Activated T-cell treated with anti-CD3 and anti-CD28 coated beads, Interleukin-2, amount 50 U/mL, for 72 hours (primary cell): ENCODE measurements around the gene SLC27A2. TPM values are rescaled to one million over a fixed set of nuclear protein-coding genes. Genes with fewer than 3 reads are reported as not detected.
A peak's percentile ranks its signal among the peaks of the same experiment; 100 is the strongest.

Experiments
- ATAC-seq, 2 donors: fragments of 150-1000 bp; cut with Tn5 transposase; replicated peaks in 1 of 2; 2 replicates each; pipeline ENCODE4 v1.10.0; 2021; ENCODE audit warnings: moderate library complexity in 2 of 2, mild to moderate bottlenecking in 1 of 2
- DNase-seq, 2 donors: peaks; one replicate each; pipeline ENCODE4 v3.0.0; 2021 to 2022; ENCODE audit warnings: mixed read lengths in 1 of 2
- H3K27ac Mint-ChIP-seq: one replicate; pipeline ENCODE4 v1.8.0; 2022; ENCODE audit warnings: mild to moderate bottlenecking, moderate library complexity, mixed read lengths
- H3K27me3 Mint-ChIP-seq: one replicate; pipeline ENCODE4 v1.8.0; 2022; ENCODE audit warnings: low read depth, mixed read lengths
- H3K36me3 Mint-ChIP-seq, 2 donors: one replicate each; pipeline ENCODE4 v1.8.0; 2022; ENCODE audit warnings: mixed read lengths in 2 of 2, mild to moderate bottlenecking in 1 of 2; ENCODE audit not compliant: insufficient read depth in 2 of 2
- H3K4me1 Mint-ChIP-seq: one replicate; pipeline ENCODE4 v1.8.0; 2022; ENCODE audit warnings: low read depth, mixed read lengths
- H3K4me3 Mint-ChIP-seq, 2 donors: one replicate each; pipeline ENCODE4 v1.8.0; 2022; ENCODE audit warnings: mild to moderate bottlenecking in 2 of 2, mixed read lengths in 2 of 2, moderate library complexity in 2 of 2
- H3K9me3 Mint-ChIP-seq, 2 donors: one replicate each; pipeline ENCODE4 v1.8.0; 2022; ENCODE audit warnings: mixed read lengths in 2 of 2
- total RNA-seq, 2 donors: library from RNA; stranded (reverse); gene quantifications; one replicate each; pipeline ENCODE4 v1.2.3, GENCODE V29; 2022

SLC27A2 gene
- total RNA-seq, 2 donors from 2014 or later: 27.6 to 33.5 TPM

GRCh38 chr15:50256188-50257041 lies 74.4 kb downstream of the SLC27A2 start:
- DNase-seq (no peak), ATAC-seq (no peak)
- Mint-ChIP-seq H3K27me3 (no peaks in the 10 kb centered on the region), H3K36me3 (peaks cover 0 to 2% of the 10 kb centered on the region in 2 donors), H3K27ac (no peak overlapping the region), H3K4me3 (no peak overlapping the region), H3K9me3 (peaks cover 0 to 2% of the 10 kb centered on the region in 2 donors), H3K4me1 (peaks cover 49% of the 10 kb centered on the region)

- Mint-ChIP-seq H3K27me3 (no peaks in the 10 kb centered on the region), H3K4me3 (no peak overlapping the region), H3K9me3 (peaks cover 0 to 2% of the 10 kb centered on the region in 2 donors), H3K36me3 (peaks cover 0 to 2% of the 10 kb centered on the region in 2 donors), H3K4me1 (peaks cover 53% of the 10 kb centered on the region), H3K27ac (no peak overlapping the region)
- DNase-seq (no peak), ATAC-seq (no peak)
Observed at GRCh38 chr15:50257332-50257731, 75.3 kb downstream of the SLC27A2 start.

GRCh38 chr15:50257924-50258323 lies 75.9 kb downstream of the SLC27A2 start:
- ATAC-seq: no peak
- Mint-ChIP-seq H3K27ac (no peak overlapping the region), H3K36me3 (peaks cover 0 to 2% of the 10 kb centered on the region in 2 donors), H3K9me3 (peaks cover 0 to 2% of the 10 kb centered on the region in 2 donors), H3K4me1 (peaks cover 59% of the 10 kb centered on the region), H3K27me3 (no peaks in the 10 kb centered on the region), H3K4me3 (peak overlapping the region in 1 of 2 donors; percentile 15)
- no peak for DNase-seq

- H3K36me3 Mint-ChIP-seq: peaks cover 0 to 2% of the 10 kb centered on the region in 2 donors
- H3K27me3 Mint-ChIP-seq: no peaks in the 10 kb centered on the region
- peak overlapping the region; percentile 36 to 79 for H3K4me3 Mint-ChIP-seq
- no peak for DNase-seq
- no peak for ATAC-seq
- peaks cover 65% of the 10 kb centered on the region for H3K4me1 Mint-ChIP-seq
- peak overlapping the region; percentile 59 for H3K27ac Mint-ChIP-seq
- H3K9me3 Mint-ChIP-seq: peaks cover 0 to 2% of the 10 kb centered on the region in 2 donors
Observed at GRCh38 chr15:50259276-50259675, 77.3 kb downstream of the SLC27A2 start.

GRCh38 chr15:50260969-50261496 lies 79.0 kb downstream of the SLC27A2 start:
- H3K27me3 Mint-ChIP-seq: no peaks in the 10 kb centered on the region
- peak; percentile 35 to 41 for ATAC-seq
- peaks cover 0 to 2% of the 10 kb centered on the region in 2 donors for H3K9me3 Mint-ChIP-seq
- H3K36me3 Mint-ChIP-seq: peaks cover 0 to 2% of the 10 kb centered on the region in 2 donors
- peak overlapping the region; percentile 96 for H3K27ac Mint-ChIP-seq
- H3K4me1 Mint-ChIP-seq: peaks cover 70% of the 10 kb centered on the region
- H3K4me3 Mint-ChIP-seq: peak overlapping the region; percentile 79 to 84
- peak; percentile 21 to 40 for DNase-seq

GRCh38 chr15:50261981-50262380 lies 80.0 kb downstream of the SLC27A2 start:
- Mint-ChIP-seq H3K27ac (peak overlapping the region; percentile 13), H3K27me3 (no peaks in the 10 kb centered on the region), H3K4me1 (peaks cover 67% of the 10 kb centered on the region), H3K4me3 (peak overlapping the region; percentile 1 to 84), H3K36me3 (peaks cover 0 to 2% of the 10 kb centered on the region in 2 donors), H3K9me3 (peaks cover 1 to 2% of the 10 kb centered on the region in 2 donors)
- DNase-seq (peak; percentile 31 to 44), ATAC-seq (no peak)

- peak overlapping the region; percentile 1 to 15 for H3K4me3 Mint-ChIP-seq
- no peaks in the 10 kb centered on the region for H3K27me3 Mint-ChIP-seq
- peaks cover 2 to 5% of the 10 kb centered on the region in 2 donors for H3K9me3 Mint-ChIP-seq
- H3K36me3 Mint-ChIP-seq: peaks cover 0 to 2% of the 10 kb centered on the region in 2 donors
- ATAC-seq (peak; percentile 71), DNase-seq (peak; percentile 70 to 76)
- H3K27ac Mint-ChIP-seq: peak overlapping the region; percentile 13
- H3K4me1 Mint-ChIP-seq: peaks cover 62% of the 10 kb centered on the region
Observed at GRCh38 chr15:50262533-50262932, 80.5 kb downstream of the SLC27A2 start.

GRCh38 chr15:50265620-50266019 lies 83.6 kb downstream of the SLC27A2 start, which contains the start of gene HDC:
HDC (minus strand) TSS chr15:50265726; CDS start chr15:50265623, 103 bp downstream.
- Mint-ChIP-seq H3K4me3 (peak within 1 kb of the TSS in 1 of 2 donors; percentile 7), H3K27me3 (no peaks in the 10 kb centered on the region), H3K36me3 (no peaks in the 10 kb centered on the region), H3K9me3 (peaks cover 0 to 5% of the 10 kb centered on the region in 2 donors), H3K4me1 (peaks cover 34% of the 10 kb centered on the region), H3K27ac (no peak within 1 kb of the TSS)
- ATAC-seq (no peak), DNase-seq (no peak)

GRCh38 chr15:50267577-50267976 lies 85.6 kb downstream of the SLC27A2 start:
- Mint-ChIP-seq H3K4me3 (no peak overlapping the region), H3K4me1 (peaks cover 15% of the 10 kb centered on the region), H3K36me3 (no peaks in the 10 kb centered on the region), H3K27ac (no peak overlapping the region), H3K27me3 (no peaks in the 10 kb centered on the region), H3K9me3 (peaks cover 0 to 5% of the 10 kb centered on the region in 2 donors)
- ATAC-seq (no peak), DNase-seq (no peak)

- H3K9me3 Mint-ChIP-seq: no peaks in the 10 kb centered on the region
- H3K36me3 Mint-ChIP-seq: peaks cover 0 to 5% of the 10 kb centered on the region in 2 donors
- H3K27ac Mint-ChIP-seq: peak overlapping the region; percentile 93
- peak overlapping the region in 1 of 2 donors; percentile 54 for H3K4me3 Mint-ChIP-seq
- no peak for DNase-seq
- peak; percentile 25 to 47 for ATAC-seq
- H3K4me1 Mint-ChIP-seq: peaks cover 35% of the 10 kb centered on the region
- H3K27me3 Mint-ChIP-seq: no peaks in the 10 kb centered on the region
Observed at GRCh38 chr15:50275091-50275490, 93.1 kb downstream of the SLC27A2 start.

- H3K9me3 Mint-ChIP-seq: no peaks in the 10 kb centered on the region
- H3K36me3 Mint-ChIP-seq: peaks cover 0 to 5% of the 10 kb centered on the region in 2 donors
- DNase-seq (no peak), ATAC-seq (no peak)
- no peak overlapping the region for H3K27ac Mint-ChIP-seq
- no peak overlapping the region for H3K4me3 Mint-ChIP-seq
- no peaks in the 10 kb centered on the region for H3K27me3 Mint-ChIP-seq
- peaks cover 35% of the 10 kb centered on the region for H3K4me1 Mint-ChIP-seq
Observed at GRCh38 chr15:50275908-50276307, 93.9 kb downstream of the SLC27A2 start.

- Mint-ChIP-seq H3K36me3 (peaks cover 0 to 5% of the 10 kb centered on the region in 2 donors), H3K4me3 (no peak overlapping the region), H3K27ac (peak overlapping the region; percentile 3), H3K9me3 (no peaks in the 10 kb centered on the region), H3K27me3 (no peaks in the 10 kb centered on the region), H3K4me1 (peaks cover 35% of the 10 kb centered on the region)
- ATAC-seq: no peak
- DNase-seq: no peak
Observed at GRCh38 chr15:50277370-50277769, 95.4 kb downstream of the SLC27A2 start.

- DNase-seq (no peak), ATAC-seq (no peak)
- Mint-ChIP-seq H3K27ac (no peak overlapping the region), H3K36me3 (peaks cover 0 to 5% of the 10 kb centered on the region in 2 donors), H3K4me1 (peaks cover 35% of the 10 kb centered on the region), H3K27me3 (no peaks in the 10 kb centered on the region), H3K9me3 (no peaks in the 10 kb centered on the region), H3K4me3 (no peak overlapping the region)
Observed at GRCh38 chr15:50278496-50278895, 96.5 kb downstream of the SLC27A2 start.
